Keratinocyte (primary cell): ENCODE data around the gene USP14.

Experiments used
- CTCF ChIP-seq, 3 experiments: IDR thresholded peaks in 1 of 3; conservative IDR thresholded peaks in 1 of 3; optimal IDR thresholded peaks in 1 of 3; 2 replicates in 2 of 3; 3 replicates in 1 of 3; pipeline versions ENCODE3 to v1.5.1; 2011; ENCODE audit warnings: low read length in 3 of 3, mild to moderate bottlenecking in 3 of 3, moderate library complexity in 2 of 3, control low read depth in 1 of 3, inconsistent platforms in 1 of 3; ENCODE audit not compliant: insufficient read depth in 2 of 3; ENCODE audit errors: extremely low read depth in 1 of 3
- EZH2 ChIP-seq: IDR thresholded peaks from one replicate; pipeline ENCODE4 v1.6.1; 2012; ENCODE audit warnings: inconsistent platforms, mild to moderate bottlenecking, low read length, moderate library complexity

GRCh38 chr18:220708-221107 is 62.4 kb downstream of the USP14 start:
- TF ChIP-seq EZH2 = no peak
- TF ChIP-seq CTCF (optimal IDR thresholded peaks at IDR 0.05 in 1 of 3, IDR thresholded peaks at IDR 0.05 in 1 of 3, conservative IDR thresholded peaks at IDR 0.05 in 1 of 3; ENCODE audit: extremely low read depth in 1 of 3, insufficient read depth in 2 of 3, low read length in 3 of 3) = no peak
